DMS 273 (cell line): Measurements from ENCODE around the gene RARG.
A peak's percentile ranks its signal among the peaks of the same experiment; 100 is the strongest.
"Not testable (repeated sequence)": the region's sequence is repeated elsewhere in the genome, so short reads cannot be mapped to it uniquely, and the experiment has no call there.

Source experiments
- DNase-seq: peaks from one replicate; lab custom pipeline; 2025; ENCODE audit not compliant: unreplicated experiment; lab: John Stamatoyannopoulos, UW

The RARG gene

DNA sequence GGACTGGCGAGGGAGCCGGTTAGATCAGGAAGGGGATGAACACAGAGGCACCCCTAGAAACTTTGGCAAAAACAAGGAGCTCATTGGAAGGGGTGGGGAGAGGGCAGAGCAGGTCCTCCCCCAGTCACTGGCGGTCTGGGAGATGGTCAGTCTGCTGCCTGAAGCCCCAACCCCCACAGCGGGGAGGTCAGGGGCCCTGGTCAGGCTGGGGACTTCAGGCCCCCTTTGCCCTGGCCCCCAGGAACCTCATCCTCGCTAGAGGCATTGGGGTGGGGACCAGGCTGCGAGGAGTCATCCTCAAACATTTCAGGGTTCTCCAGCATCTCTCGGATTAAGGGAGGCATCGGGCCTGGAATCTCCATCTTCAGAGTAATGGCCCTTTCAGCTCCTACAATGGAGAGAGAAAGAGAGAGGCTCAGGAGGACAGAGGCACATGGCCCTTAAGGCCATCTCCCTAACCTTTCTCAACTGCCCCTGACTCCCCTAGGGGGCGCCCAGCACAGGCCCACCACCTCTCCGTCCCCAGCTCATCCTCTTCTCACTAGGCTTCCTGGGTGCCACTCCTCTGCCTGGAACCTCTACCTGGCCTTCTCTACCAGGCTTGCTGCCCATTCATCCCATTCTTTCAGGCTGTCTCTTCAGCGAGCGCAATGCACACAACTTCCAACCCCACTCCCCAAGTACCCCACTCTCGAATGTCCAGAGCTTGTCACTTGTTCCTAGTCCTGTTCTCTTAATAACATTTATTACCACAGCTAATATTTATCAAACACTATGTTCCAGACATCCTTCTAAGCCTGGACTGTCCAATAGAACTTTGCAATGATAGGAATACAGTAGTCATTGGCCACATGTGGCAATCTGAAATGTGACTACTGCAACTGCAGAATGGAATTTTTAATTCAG lies 20.3 kb downstream of the RARG start:
- peak; percentile 36 for DNase-seq

DNA sequence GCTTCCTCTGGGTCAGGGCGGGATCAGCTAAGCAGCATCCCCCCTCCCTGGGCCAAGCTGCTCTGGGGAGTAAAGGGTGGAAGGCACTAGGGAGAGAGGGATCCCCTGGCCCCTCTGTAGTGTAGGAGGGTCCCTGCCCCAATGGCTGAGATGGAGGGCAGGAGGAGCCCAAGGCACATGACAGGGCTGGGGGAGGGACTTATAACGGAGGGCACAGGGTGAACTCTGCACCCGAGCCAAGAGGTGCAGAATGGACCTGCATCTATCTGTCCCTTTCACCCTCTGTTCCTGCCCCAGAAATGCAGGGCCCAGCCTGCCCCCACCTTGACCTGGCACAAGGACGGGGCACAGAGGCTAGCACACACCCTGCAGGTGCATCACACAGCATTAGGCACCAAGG lies 21.2 kb downstream of the RARG start:
- DNase-seq: no peak

DNA sequence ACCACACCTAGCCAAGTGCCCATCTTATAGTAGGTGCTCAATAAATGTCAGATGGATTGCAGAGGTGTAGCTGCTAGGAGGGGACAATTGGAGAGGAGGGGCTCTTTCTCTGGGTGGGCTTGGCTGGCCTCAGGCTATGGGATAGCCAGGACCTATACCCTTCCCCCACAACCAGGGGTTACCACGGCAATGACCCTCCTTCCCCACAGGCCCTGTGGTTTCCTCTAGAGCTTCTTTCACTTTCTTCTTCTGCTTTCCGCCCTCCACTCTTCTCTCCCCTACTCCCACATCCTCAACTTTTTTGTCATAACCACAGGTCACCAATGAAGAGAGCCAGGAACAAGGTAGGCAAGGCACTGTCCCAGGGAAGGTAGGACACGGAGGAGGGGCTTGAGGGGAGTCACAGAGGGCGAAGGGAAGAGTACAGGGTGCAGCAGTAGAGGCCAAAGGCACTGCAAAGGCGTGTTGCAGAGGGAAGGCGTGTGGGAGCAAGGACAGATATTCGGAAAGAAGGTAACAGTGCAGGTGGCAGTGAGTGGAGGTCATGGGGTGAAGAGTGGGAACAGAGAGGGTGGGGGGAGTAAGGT lies 23.0 kb downstream of the RARG start:
- DNase-seq: no peak

DNA sequence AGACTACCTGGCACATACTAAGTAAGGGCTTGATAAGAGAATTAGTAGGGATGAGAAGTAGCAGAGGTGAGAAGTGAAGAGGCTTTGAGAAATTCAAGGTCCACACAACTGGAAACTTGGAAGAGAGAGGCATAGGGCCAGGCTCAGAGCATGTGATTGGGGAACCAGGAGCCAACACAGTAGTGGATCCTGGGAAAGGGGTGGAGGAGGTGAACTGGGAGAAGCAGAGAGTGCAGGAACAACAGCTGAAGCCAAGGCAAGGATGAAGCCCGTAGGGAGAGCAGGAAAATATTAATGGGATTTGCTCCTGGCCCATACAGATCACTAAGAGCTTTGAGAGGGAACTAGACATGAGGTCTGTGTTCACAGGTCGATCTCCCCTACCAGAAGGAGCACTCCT lies 23.6 kb downstream of the RARG start:
- DNase-seq: no peak

DNA sequence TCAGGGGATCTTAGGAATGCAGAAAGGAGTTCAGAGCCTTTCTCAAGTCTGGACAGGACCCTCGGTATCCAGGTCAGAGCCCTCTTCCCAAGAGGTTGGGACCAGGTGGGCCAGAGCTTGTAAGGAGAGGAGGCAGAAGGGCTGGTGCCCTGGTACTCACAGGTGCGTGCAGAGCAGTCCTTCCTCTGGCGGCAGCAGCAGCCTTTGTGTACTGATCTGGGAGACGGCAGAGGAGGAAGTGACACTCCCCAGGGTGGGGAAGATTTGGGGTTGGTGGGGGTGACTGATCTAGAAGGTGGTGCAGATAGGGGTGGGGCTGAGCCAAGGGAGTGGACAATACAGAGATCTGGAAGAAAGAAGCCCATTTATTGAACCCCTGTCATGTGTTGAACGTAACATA lies 25.0 kb downstream of the RARG start, which contains the start of gene ITGB7:
ITGB7 (minus strand) TSS at position 210 of the 400 bp plus-strand sequence. CDS start 6,808 bp downstream, outside the sequence.
- no peak for DNase-seq

DNA sequence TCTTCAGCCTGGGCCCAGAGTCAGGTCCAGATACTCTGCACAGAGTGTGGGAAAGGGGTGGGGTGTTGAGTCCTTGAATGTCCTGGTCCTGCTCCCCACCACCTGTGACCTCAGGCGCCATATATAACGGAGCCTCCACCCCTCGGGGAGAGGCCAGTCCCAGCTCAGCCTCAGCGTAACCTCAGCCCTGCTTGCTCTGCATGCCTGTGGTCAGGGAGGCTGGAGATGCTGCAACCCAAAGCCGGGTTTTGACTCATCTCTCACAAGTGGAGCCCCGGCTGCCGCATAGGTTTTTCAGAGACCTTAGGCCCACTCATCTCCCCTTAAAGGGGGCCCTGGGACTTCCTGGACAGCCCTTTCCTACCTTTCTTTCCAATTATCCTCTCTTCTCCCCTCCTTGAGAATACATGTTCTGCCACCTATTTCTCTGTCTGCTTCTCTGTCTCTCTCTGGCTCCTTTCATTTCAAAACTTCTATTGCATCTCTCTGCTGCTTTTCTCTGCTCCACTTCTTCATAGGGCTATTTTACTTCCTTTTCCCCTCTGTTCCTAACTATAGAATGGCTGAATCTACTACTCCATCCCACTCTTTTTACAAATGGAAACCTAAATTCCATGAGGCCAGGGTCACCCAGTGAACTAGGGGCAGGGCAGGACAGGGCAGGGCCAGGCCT lies 26.1 kb downstream of the RARG start:
- DNase-seq: no peak

DNA sequence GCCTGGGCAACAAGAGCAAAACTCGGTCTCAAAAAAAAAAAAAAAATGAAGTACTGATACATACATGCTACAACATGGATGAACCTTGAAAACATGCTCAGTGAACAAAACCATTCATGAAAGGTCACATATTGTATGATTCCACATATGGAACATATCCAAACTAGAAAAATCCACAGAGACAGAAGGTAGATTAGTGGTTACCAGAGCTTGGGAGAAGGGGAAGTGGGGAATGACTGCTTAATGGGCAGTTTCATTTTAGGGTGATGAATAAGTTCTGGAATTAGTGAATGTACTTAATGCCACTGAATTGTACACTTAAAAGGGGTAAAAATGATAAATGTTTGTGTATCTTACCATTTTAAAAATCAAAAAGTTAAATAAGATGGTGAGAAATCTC lies 27.7 kb downstream of the RARG start:
- no peak for DNase-seq

DNA sequence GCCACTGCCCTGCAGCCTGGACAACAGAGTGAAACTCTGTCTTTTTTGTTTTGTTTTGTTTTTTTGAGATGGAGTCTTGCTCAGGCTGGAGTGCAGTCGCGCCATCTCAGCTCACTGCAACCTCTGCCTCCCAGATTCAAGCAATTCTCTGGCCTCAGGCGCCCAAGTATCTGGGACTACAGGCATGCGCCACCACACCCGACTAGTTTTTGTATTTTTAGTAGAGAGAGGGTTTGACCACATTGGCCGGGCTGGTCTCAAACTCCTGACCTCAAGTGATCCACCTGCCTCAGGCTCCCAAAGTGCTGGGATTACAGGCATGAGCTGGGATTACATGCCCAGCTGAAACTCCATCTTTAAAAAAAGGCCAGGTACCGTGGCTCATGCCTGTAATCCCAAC lies 29.7 kb downstream of the RARG start:
- not testable (repeated sequence) for DNase-seq

DNA sequence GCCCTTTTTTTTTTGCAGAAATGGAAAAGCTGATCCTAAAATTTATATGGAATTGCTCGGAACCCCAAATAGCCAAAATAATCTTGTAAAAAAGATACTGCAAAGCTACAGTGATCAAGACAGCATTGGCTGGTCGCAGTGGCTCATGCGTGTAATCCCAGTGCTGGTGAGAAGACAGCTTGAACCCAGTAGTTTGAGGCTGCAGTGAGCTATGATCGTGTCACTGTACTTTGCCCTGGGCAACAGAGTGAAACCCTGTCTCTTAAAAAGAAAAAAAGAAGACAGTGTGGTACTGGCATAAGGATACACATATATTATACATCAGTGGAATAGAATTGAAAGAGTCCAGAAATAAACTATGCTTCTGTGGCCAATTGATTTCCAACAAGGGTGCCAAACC lies 30.4 kb downstream of the RARG start:
- no peak for DNase-seq

DNA sequence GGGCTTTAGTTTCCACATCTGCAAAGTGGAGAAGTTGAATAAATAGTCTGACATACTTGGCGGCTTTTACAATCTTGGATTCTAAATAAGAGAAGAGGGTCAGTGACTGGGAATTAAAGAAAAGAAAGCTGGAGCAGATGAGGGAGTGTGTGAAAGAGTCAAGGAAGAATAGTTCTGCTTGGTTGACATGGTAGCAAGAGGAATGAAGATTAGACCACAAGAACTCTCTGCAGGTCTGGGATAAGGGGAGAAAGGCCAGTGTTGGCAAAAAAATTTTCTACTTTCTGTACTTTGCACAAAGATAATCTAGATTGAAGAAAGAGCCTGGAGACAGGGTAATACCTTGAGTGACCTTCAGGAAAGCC lies 30.9 kb downstream of the RARG start:
- no peak for DNase-seq

DNA sequence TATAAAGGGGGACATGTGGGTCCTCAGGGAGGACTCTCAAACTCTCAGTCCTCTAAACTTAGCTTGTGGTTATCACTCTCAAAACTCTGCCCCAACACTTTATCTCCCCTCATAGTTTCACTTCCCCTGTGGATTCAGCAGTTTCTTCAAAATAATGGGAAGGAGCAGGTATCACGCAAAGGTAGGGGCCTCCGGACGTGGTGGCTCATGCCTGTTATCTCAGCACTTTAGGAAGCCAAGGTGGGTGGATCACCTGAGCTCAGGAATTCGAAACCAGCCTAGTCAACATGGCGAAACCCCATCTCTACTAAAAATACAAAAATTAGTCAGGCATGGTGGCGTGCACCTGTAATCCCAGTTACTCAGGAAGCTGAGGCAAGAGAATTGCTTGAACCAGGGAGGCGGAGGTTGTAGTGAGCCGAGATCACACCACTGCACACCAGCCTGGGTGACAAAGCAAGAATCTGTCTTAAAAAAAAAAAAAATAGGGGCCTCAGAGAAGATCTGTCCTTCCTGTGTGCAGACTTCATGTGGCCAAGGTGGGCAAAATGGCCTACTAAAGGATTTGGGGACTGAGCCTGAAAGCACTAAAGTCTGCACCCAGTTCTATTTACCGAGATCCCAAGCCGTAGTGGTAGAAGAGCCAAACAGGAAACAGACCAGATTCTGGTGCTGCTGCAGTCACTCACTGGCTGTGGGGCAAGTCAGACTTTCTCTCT lies 31.4 kb downstream of the RARG start:
- no peak for DNase-seq

DNA sequence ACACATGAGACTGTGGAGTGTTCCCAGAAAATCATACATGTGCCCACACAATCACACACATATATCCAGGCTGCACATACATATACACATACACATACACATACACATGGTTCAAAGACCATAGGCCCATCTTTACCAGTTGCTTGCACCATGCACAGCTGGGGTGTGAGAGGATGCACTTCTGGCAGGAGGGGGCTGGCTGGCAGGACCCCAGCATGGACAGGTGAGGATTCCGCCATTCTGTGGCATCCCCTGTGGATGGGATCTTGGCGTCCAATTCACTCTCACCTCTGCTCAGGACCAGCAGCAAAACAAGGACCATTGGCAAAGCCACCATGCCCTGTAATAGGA lies 31.9 kb downstream of the RARG start:
- no peak for DNase-seq

DNA sequence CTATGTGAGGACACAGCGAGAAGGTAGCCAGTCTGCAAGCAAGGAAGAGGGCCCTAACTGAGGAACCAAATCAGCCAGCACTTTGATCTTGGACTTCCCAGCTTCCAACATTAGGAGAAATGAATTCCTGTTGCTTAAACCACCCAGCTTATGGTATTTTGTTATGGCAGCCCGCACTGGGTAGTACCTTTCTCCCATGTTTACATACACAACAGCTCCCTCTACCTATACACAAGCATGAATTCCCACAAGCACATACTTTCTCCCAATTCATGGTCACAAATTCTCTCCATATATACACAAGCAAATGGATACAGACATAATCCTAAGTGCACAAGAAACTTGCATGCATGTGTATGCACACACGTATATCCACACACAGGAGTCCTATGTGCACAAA lies 32.3 kb downstream of the RARG start:
- no peak for DNase-seq

DNA sequence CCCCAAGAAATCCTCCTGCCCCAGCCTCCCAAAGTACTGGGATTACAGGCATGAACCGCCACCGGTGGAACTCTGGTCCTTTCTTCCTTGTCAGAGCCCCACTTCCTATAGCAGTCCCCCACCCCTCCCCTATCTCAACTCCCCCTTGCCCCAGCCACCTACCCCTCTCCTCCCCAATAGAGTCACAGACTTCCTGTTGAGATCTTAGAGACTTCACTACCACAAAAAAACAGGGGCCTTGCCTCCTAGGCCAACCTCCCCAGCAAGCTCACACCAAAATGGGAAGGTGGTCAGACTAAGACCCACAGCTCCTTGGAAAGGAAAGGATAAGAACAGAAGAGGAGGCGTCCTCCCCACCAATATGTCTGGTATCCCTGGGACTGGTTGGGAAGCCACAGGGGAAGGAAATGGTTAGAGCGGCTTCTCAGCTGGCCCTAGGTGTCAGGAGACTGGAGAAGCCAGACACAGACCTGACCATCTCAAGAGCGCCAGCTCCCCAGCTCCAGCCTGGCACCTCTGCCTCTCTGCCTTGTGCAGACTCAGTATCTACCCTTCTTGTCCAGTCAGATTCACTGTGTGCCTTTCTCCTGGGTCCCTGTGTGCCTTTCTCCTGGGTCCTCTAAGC lies 33.4 kb downstream of the RARG start:
- no peak for DNase-seq

DNA sequence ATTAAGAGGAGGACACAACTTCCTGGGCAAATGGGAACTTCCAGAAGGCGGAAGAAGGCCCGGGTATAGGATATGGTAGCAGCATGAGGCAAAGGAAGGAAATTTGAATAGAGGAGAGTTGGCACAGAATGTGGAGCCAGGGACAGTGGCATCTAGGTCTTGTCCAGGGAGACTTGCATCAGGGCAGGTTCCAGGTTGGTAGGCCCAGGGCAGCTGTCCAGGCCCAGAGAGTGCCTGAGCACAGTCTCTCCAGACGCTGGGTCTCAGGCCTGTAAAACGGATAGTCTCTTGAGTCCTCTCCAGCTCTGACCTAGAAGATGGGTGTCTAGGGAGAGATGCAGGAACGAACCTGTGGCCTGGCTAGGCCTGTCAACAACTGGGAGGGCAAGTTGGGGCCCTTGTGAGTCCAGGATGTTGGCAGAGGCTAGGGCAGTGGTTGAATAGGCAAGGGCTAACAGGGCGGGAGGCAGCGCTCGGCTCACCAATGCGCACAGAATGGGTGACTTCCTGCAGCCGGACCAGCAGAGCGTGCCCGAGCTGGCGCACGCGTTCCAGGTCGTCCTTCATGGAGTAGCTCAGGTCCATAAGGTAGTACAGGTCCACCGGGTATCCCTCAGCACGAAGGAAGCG lies 34.9 kb downstream of the RARG start:
- no peak for DNase-seq

DNA sequence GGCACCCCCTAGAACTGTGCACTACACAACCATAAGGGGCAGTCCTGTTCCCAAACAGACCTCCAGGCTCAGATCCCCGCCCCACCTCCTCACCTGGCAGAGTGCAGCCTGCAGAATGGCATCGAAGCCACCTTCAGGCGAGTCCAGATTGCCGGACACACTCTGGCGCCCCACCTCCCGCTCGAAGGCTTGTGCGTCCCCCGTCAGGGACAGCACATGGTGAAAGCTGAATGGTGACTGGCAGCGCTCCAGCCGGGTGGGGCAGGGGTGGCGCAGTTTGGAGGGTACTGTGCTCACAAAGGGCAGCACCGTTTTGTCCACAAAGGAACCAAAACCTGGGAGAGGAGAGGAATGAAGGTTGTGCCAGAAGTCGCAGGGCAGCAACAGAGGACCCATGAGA lies 35.5 kb downstream of the RARG start:
- DNase-seq: no peak

DNA sequence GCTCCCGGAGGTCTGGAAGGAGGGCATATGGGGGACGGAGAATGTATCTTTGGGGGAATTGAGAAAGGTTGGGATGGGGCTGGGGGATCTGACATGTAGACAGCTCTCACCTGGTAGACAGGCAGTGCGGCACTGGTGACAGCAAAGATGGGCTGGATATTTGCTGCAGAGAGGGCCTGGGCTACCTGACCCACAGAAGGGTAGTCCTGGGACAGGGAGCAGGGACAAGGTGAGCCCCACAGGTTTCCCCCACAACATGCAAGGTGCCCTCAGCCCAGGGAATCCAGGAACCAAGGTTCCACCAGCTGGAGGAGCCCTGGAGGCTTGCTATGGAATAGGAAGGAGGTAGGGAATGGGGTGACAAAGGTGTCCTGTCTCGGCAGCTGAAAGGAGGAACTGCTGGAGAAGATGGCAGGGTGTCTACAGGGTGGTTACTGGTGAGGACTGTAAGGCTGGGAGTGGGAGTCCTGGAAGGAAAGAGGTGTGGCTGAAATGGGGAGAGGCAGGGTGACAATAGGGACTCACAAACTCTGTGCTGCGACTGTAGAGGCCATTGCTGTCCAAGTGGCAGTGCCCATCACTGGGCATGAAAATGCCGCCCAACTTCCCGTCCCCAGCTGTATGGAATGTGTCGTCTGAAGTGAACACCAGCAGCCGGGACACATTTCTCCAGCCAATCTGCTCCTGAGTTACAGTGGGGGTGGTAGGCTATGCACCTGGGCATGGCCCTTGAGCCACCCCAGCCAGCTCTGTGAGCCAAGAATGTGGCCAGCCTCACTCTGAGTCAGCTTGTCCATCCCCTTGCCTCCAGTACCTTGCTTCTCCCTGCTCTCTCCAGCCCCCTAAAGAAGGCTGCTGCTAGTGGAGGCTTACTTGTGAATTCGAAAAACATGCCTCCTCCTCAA lies 36.2 kb downstream of the RARG start:
- DNase-seq: no peak

DNA sequence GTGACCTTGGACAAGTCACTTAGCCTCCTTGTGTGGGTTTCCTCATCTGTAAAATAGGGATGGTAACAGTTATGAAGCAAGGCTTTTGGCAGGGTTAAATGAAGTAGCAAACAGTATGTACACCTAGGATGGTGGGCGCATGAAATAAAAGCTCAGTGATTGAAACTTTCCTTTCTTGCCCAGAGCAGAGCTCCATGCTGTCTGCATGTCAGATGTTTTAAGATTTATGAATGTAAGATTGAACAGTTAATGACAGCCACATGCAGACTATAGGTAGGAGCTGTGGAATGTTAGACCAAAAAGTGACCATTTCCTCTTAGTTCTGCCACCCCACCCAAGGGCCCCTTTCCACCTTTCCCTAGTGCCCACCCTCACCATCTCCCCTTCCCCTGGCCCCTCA lies 37.0 kb downstream of the RARG start:
- no peak for DNase-seq

DNA sequence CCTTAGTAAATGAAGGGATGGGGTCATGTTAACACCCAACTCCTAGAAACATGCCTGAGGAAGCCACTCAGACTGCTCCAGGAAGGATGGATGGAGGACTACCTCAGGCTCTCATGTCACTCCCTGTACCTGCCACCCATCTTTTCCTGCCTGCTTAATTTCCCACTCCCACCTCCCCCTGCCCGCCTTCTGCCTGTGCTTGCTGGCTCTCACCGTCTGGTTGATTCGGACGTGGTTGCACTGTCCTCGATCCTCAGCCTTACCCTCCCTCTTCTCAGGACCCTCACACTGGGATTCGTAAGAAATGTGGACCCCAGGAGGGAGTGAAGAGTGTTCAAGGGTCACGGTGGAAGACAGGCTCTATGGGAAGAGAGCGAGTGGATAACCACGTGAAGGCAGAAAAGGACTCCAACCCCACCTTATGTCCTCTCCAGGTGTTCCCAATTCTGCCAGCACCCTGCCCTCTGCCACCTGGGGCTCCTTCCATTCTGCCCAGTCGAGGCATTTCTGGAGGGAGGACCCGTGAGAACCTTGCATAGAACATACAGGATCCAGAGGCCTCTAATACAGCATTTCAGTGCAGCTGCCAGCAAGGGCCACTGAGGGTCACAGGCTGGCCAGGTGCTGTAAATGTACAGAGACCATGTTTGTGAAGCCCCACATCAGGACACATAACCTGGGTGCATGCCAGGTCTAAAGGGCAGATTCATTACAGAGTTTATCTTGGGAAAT lies 37.9 kb downstream of the RARG start:
- peak; percentile 24 for DNase-seq
